Measurements from ENCODE around the gene OCEL1.

DNA sequence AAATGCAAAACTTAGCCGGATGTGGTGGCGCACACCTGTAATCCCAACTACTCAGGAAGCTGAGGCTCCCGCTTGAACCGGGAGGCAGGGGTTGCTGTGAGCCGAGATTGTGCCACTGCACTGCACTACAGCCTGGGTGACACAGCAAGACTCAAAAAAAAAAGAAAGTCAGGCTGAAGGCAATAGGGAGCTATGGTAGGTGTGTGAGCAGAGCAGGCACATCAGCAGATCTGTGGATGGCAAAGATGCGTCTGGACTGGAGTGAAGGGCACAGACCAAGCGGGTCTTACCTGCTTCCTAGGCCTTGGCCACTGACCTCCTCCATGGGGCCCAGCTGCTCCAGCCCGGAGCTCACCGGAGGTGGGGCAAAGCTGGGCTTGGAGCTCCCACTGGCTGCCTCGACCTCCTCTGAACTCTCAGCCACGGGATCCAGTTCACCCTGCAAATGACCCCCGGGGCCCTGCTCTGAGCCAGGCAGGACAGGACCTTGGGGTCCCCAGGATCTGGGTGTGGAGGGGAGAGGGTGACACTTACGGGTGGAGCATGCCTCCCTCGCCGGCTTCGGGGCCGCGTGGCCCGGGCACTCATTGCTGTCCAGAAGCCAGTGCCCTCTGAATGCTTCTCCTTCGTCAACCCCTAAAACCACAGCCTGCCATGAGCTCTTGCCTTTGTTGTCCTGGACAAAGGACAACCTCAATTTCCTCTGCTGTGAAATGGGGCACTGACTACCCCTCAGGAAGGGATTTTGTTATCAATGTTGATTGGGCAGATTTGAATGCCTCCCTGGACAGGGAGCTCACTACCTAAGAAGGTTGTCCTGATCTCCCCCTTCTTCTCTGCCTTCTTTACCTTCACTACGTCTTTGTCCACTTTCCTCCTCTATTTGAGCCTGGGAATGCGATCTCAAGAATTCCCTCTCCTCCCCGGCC, 38.0 kb downstream of the OCEL1 start:
- TF ChIP-seq, protein P1, sequence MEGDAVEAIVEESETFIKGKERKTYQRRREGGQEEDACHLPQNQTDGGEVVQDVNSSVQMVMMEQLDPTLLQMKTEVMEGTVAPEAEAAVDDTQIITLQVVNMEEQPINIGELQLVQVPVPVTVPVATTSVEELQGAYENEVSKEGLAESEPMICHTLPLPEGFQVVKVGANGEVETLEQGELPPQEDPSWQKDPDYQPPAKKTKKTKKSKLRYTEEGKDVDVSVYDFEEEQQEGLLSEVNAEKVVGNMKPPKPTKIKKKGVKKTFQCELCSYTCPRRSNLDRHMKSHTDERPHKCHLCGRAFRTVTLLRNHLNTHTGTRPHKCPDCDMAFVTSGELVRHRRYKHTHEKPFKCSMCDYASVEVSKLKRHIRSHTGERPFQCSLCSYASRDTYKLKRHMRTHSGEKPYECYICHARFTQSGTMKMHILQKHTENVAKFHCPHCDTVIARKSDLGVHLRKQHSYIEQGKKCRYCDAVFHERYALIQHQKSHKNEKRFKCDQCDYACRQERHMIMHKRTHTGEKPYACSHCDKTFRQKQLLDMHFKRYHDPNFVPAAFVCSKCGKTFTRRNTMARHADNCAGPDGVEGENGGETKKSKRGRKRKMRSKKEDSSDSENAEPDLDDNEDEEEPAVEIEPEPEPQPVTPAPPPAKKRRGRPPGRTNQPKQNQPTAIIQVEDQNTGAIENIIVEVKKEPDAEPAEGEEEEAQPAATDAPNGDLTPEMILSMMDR (IDR thresholded peaks at IDR 0.05) = no peak
- TF ChIP-seq ZFX (IDR thresholded peaks at IDR 0.05; ENCODE audit: borderline replicate concordance) = no peak

Measured in 22Rv1 (cell line).